Mesenteric fat pad (tissue), 1 donor: ENCODE measurements around the gene NLRP4. TPM values are rescaled to one million over a fixed set of nuclear protein-coding genes. Genes with fewer than 3 reads are reported as not detected.

Experiments
- DNase-seq: peaks from one replicate; pipeline ENCODE4 v3.0.0-alpha.2; 2020; ENCODE audit warnings: low spot score
- long read RNA-seq: library from polyadenylated mRNA; unstranded; transcript quantifications from one replicate; pipeline ENCODE4 v2.0.0, GENCODE V29; 2020
- total RNA-seq: library from RNA; stranded (reverse); fragmentation: NEBNext Ultra II Directional; extraction: Animal tissue kit (Norgen Biotek cat#: 25700); gene quantifications from one replicate; pipeline ENCODE4 v1.2.1, GENCODE V29; 2021
- donor health status: DM: yes; HTN: yes; CAD: no.

The NLRP4 gene, protein sequence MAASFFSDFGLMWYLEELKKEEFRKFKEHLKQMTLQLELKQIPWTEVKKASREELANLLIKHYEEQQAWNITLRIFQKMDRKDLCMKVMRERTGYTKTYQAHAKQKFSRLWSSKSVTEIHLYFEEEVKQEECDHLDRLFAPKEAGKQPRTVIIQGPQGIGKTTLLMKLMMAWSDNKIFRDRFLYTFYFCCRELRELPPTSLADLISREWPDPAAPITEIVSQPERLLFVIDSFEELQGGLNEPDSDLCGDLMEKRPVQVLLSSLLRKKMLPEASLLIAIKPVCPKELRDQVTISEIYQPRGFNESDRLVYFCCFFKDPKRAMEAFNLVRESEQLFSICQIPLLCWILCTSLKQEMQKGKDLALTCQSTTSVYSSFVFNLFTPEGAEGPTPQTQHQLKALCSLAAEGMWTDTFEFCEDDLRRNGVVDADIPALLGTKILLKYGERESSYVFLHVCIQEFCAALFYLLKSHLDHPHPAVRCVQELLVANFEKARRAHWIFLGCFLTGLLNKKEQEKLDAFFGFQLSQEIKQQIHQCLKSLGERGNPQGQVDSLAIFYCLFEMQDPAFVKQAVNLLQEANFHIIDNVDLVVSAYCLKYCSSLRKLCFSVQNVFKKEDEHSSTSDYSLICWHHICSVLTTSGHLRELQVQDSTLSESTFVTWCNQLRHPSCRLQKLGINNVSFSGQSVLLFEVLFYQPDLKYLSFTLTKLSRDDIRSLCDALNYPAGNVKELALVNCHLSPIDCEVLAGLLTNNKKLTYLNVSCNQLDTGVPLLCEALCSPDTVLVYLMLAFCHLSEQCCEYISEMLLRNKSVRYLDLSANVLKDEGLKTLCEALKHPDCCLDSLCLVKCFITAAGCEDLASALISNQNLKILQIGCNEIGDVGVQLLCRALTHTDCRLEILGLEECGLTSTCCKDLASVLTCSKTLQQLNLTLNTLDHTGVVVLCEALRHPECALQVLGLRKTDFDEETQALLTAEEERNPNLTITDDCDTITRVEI
- not detected for total RNA-seq
- long read RNA-seq, result 0 reads

DNA sequence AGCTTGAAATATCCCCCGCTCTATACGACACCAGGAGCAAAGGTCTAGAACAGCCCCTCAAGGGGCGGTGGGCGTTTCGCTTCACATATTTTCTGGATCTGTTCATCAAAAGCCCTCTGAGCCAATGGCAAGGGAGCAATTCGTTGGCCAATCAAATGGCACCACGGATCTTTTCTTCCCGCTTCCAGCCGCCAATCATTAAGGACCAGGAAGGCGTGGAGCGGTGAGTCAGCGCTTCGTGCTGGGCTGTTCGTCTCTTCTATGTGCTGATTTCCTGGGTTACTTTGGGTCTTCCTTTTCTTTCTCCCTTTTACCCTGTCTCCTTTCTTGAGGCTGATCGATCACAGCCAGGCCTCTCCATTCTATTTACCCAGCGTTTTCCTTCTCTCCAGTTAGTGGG is at the start of gene NLRP4:
TSS of gene NLRP4 (plus strand) at position 201 of the 400 bp plus-strand sequence. CDS start 15,541 bp downstream, outside the sequence.
- no peak for DNase-seq

DNA sequence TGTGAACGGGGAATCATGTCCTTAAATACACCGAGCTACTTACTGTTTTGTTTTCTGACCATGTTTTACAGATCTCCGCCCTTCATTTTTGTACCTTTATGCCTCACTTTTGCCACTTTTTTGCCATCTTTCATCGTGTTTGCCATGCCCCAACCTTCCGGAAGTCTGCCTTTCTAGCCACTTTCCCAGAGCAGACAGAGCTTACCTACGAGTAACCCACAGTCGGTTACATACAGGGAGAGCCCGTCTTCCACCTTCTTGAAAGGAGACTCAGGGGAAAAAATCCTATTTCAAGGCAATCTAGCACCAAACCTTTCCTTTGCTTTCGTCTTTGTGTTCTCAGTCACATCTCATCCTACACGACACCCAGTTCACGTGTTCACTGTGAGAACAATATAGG is 41.3 kb upstream of the NLRP4 start:
- no peak for DNase-seq

DNA sequence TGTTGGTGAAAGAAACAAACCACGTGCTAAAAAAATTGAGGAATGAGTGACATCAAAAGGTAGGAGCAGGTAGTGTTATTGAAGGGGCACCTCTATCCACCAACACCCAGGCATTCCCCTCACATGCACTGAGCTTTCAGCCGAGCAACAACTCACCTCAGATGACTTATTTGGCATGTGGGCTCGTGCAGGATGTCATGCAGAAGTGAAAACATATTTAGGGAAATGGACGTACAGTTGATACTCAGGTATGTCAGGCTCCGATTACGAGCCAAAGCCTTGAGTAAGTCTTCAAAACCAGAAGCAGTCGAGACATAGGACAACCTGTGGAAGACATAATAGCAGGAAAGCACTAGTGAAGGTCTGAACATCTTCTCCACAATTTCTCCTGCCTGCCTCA is 34.9 kb upstream of the NLRP4 start:
- DNase-seq, result no peak

DNA sequence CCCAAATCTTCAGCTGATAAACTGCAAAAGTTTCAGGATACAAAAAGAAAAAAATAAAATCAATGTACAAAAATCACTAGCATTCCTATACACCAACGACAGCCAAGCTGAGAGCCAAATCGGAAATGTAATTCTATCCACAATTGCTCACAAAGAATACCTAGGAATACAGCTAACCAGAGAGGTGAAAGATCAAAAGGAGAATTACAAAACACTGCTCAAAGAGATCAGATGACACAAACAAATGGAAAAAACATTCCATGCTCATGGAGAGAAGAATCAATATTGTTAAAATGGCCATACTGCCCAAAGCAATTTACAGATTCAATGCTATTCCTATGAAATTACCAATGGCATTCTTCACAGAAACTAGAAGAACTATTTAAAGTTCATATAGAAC is 34.1 kb upstream of the NLRP4 start:
- no peak for DNase-seq

DNA sequence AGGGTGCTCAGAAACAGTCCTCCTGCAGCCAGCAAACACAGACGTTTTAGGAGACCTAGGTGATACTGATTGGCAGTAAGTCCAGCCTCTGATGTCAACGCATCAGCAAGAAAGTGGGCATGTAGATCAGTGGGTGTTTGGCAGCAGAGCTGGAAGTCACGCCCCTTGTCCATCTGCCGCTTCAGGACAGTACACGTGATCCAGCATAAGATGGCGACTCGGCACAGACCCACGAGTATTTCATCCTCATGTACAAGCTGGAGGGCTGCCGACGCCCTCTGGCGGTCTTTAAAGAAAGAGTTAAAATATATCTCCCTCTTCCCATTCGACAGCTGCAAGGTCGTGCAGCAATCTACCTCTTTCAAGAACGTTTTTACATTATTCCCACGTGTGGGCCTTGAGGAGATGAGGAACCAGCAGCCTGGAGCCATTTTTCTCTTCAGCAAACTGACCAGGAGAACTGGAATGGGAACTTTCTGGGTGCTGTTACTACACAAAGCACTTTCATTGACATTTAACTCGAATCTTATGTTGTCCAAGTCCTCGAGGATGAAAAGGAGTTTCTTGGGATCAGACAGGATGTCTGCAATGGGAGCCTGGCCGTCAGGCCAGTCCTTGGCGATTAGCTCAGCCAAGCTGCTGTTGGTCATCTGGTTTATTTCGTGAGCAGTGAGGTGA is 26.8 kb upstream of the NLRP4 start:
- DNase-seq, result no peak

DNA sequence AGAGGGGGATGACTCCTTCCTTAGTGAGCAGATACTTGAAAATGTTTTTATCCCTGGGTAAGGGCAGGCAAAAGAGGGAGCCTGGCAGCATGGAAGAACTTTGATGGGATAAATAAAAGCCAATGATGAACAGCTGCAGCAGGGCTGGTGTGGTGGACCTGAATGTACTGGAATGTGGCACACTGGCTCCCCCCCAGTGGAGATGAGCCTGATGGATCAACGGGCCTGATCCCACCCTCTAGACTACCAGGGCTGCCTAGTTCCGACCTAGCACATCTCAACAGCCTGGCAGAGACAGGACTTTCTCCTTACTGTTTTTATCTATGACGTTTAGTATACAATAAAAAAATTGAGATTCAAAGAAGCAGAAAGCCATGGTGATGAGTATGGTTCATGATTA is 25.0 kb upstream of the NLRP4 start:
- no peak for DNase-seq

DNA sequence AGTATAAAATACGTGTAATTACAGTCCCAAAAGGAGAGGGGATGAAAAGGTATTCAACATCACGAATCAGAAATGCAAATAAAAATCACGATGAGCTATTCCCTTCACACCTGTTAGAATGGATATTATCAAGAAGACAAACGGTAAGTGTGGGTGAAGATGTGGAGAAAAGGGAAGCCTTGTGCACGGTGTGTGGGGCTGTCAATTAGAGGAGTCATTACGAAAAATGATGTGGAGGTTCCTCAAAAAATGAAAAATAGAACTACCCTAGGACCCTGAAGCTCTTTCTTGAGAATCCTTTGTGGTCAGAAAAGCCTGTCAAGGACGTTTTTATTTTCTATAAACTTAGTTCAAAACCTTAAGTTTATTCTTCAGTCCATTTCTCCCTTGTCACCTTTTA is 23.9 kb upstream of the NLRP4 start:
- no peak for DNase-seq

DNA sequence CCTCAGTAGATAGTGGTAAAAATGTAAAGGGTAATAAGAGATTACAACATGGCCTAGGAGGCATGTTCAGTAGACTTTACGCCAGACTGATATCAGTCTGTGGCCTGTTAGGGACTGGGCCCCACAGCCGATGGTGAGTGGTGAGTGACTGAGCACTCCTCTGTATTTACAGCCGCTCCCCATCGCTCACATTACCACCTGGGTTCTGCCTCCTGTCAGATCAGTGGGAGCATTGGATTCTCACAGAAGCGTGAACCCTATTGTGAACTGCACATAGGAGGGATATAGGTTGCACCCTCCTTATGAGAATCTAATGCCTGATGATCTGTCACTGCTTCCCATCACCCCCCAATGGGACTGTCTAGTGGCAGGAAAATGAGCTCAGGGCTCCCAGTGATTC is 22.4 kb upstream of the NLRP4 start:
- no peak for DNase-seq

DNA sequence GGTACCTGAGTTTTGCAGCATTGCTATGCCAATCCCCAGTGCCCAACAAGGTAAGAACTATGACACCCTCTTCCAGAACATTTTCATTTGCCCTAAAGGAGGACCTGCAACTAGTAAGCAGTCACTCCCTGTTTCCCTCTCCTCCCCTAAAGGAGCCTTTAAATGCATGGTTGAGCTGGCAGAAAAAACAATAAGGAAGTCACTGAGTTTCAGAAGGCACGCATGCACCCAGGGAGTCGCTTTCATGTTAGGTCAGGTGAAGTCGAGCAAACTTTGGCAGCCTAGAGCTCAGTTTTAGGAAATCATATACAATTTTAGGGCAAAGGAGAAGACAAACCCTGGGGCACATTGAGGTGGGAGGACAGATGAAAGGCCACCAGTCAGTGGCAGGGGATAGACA is 16.3 kb upstream of the NLRP4 start:
- DNase-seq, result no peak

DNA sequence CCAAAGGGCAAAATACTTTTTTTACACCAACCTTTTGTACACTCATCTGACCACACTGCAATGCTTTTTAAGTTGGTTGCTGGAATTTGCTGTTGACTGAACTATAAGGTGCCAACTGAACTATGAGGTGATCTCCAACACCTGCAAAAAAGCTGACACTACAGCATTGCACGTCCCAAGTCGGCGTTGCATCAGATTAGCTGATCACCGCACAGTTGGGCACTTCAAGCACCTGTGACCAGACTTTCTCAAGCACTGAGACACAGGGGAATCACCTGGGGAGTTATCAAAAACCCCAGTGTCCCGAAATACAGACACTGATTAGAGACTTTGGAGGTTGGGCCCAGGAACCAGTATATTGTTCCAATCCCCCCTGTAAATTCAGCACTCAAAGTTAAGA is 5.7 kb upstream of the NLRP4 start:
- no peak for DNase-seq

DNA sequence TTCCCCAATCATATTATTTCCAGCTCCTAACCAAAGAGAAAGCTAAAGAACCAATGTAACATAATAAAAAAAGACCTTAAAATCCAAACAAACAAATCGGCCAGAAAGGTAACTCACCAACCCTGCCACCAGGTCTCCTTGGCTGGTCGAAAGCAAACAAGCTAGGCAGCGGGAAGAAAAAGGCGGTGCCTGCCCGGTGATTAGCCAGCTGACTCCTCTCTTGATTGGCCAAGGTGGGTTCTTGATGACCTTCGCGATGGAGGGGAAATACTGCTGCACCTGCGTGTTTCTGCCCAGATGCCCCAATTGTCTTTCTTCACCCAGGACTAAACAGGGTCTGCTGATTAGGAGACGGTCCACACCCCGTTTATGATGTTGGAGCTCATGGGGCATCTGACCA is 4.5 kb upstream of the NLRP4 start, which contains the start of gene NLRP11:
TSS of gene NLRP11 (minus strand) at position 154 of the 400 bp plus-strand sequence. CDS start 13,825 bp downstream, outside the sequence.
- no peak for DNase-seq

DNA sequence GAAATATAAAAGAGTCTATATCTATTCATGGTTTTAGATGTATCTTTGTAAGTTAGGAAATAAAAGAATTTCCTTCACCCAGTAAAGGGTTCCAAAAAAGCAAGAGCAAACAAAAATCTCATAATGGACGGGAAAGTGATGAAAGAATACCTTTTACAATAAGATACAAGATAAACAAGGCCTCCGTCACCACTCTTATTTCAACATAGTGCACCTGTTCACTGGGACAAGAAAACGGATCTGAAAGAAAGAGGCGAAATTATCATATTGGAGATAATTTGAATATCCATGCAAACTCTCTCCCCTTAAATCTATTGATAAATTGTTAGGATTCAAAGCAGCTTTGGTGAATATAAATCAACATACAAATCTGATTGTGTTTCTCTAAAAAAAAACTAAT is 3.7 kb upstream of the NLRP4 start:
- no peak for DNase-seq

DNA sequence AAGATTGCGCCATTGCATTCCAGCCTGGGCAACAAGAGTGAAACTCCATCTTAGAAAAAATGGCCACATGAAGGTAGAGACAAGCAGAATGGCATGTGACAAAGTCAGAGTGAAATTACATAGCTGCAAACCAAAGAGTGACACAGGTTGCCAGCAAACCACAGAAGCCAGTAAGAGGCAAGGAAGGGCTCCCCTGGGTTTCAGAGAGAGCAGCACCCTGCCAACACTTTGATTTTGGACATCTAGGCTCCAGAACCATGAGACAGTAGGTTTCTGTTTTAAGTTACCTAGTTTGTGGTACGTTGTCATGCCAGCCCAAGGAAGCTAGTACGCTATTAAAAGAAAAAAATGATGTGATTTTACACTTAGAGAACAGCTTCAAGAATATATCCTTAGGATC is 1.9 kb downstream of the NLRP4 start:
- no peak for DNase-seq

DNA sequence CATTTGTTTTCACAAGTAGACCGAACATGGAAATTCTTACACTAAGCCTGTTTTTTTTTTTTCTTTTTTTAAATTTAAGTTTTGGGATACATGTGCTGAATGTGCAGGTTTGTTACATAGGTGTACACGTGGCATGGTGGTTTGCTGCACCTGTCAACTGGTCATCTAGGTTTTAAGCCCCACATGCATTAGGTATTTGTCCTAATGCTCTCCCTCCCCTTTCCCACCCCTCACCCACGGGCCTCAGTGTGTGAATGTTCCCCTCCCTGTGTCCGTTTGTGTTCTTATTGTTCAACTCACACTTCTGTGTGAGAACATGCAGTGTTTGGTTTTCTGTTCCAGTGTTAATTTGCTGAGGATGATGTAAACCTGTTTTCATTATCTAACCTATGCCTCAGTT is 2.6 kb downstream of the NLRP4 start:
- DNase-seq, result no peak

DNA sequence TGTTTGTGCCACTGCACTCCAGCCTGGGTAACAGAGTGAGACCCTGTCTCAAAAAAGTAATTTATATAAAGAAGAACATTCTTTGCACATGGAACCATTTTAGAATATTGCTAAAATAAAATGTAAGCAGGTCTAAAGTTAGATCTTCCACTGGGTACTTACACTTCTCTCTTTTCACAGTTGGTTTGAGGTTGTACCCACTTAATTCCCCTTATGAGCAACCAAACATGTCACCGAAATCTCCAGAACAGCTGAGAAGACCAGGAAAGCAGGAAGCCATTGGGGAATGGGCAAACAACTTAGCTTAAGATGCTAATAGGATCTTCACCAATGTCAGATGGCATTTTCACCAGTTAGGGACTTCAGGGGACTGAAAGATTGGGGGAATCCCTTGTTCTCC is 18.8 kb downstream of the NLRP4 start:
- no peak for DNase-seq

DNA sequence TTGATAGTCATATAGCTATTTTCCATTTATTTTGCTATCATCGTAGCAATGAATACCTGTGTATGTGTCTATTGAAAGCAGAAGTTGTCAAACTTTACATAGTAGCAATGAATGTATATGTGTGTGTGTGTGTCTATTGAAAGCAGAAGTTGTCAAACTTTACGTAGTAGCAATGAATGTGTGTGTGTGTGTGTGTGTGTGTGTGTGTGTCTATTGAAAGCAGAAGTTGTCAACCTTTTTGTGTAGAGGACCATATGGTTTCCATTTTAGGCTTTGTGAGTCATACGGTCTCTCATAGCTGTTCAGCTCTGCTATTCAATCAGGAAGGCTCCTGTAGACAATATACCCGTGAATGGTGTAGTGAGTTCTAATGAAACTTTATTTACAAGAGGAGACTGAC is 20.8 kb downstream of the NLRP4 start:
- no peak for DNase-seq

DNA sequence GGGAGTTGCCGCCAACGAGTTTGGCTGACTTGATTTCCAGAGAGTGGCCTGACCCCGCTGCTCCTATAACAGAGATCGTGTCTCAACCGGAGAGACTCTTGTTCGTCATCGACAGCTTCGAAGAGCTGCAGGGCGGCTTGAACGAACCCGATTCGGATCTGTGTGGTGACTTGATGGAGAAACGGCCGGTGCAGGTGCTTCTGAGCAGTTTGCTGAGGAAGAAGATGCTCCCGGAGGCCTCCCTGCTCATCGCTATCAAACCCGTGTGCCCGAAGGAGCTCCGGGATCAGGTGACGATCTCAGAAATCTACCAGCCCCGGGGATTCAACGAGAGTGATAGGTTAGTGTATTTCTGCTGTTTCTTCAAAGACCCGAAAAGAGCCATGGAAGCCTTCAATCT is 21.6 kb downstream of the NLRP4 start:
- DNase-seq, result no peak

DNA sequence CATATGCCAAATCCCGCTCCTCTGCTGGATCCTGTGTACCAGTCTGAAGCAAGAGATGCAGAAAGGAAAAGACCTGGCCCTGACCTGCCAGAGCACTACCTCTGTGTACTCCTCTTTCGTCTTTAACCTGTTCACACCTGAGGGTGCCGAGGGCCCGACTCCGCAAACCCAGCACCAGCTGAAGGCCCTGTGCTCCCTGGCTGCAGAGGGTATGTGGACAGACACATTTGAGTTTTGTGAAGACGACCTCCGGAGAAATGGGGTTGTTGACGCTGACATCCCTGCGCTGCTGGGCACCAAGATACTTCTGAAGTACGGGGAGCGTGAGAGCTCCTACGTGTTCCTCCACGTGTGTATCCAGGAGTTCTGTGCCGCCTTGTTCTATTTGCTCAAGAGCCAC is 22.1 kb downstream of the NLRP4 start:
- DNase-seq, result no peak

DNA sequence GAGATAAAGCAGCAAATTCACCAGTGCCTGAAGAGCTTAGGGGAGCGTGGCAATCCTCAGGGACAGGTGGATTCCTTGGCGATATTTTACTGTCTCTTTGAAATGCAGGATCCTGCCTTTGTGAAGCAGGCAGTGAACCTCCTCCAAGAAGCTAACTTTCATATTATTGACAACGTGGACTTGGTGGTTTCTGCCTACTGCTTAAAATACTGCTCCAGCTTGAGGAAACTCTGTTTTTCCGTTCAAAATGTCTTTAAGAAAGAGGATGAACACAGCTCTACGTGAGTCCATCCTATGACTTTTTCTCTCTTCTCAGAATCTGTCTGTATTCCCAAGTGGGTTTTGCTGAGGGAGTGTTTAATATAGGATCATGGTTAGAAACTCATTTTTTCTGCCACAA is 22.6 kb downstream of the NLRP4 start:
- DNase-seq, result no peak

DNA sequence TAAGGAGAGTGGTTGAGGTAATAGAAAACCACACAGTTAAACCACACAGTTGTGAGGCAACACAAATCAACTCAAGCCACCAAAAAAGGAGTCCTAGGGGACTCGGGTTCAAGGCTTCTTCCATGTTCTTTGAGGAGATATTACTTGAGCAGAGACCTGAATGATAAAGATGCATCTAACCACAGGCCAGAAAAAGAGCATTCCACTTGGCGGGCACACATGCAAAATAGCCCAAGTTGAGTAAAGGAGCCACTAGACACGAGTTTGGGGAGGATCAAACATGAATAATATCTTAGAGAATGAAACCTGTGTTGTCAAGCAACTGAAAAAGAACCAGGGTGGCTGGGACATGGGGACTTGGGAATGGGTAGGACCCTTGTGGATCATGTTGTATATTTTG is 30.2 kb downstream of the NLRP4 start:
- DNase-seq, result no peak

DNA sequence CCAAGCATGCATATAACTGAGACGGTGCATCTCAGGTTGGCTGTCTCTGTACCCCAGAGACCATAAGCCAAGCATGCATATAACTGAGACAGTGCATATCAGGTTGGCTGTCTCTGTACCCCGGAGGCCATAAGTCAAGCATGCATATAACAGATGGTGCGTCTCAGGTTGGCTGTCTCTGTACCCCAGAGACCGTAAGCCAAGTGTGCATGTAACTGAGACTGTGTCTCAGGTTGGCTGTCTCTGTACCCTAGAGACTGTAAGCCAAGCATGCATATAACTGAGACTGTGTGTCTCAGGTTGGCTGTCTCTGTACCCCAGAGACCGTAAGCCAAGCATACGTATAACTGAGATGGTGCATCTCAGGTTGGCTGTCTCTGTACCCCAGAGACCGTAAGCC is 30.8 kb downstream of the NLRP4 start:
- no peak for DNase-seq

DNA sequence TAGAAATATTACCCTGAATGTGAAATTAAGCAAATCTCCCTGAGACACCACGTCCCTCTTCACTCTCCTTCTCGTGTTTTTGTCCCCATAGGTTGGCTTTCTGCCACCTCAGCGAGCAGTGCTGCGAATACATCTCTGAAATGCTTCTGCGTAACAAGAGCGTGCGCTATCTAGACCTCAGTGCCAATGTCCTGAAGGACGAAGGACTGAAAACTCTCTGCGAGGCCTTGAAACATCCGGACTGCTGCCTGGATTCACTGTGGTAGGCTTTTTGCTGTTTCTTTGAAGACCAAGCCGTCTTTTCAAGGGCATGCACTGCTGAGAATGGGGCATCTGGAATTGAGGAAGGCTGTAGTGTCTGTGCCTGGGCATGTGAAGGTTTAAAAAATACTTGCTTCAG is 34.4 kb downstream of the NLRP4 start:
- no peak for DNase-seq
